GM21619 (cell line): ENCODE data around the gene OR1K1.
"Not testable (repeated sequence)": the region's sequence is repeated elsewhere in the genome, so short reads cannot be mapped to it uniquely, and the experiment has no call there.

Experiments used
- ATAC-seq: cut with Tn5 transposase; IDR thresholded peaks from one replicate; pipeline ENCODE4 v1.9.1; 2021; ENCODE audit not compliant: unreplicated experiment

Gene OR1K1, protein sequence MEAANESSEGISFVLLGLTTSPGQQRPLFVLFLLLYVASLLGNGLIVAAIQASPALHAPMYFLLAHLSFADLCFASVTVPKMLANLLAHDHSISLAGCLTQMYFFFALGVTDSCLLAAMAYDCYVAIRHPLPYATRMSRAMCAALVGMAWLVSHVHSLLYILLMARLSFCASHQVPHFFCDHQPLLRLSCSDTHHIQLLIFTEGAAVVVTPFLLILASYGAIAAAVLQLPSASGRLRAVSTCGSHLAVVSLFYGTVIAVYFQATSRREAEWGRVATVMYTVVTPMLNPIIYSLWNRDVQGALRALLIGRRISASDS

DNA sequence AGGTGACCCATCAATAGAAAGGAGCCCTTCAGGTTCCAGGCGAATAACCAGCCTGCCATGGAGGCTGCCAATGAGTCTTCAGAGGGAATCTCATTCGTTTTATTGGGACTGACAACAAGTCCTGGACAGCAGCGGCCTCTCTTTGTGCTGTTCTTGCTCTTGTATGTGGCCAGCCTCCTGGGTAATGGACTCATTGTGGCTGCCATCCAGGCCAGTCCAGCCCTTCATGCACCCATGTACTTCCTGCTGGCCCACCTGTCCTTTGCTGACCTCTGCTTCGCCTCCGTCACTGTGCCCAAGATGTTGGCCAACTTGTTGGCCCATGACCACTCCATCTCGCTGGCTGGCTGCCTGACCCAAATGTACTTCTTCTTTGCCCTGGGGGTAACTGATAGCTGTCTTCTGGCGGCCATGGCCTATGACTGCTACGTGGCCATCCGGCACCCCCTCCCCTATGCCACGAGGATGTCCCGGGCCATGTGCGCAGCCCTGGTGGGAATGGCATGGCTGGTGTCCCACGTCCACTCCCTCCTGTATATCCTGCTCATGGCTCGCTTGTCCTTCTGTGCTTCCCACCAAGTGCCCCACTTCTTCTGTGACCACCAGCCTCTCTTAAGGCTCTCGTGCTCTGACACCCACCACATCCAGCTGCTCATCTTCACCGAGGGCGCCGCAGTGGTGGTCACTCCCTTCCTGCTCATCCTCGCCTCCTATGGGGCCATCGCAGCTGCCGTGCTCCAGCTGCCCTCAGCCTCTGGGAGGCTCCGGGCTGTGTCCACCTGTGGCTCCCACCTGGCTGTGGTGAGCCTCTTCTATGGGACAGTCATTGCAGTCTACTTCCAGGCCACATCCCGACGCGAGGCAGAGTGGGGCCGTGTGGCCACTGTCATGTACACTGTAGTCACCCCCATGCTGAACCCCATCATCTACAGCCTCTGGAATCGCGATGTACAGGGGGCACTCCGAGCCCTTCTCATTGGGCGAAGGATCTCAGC, at the start of gene OR1K1:
OR1K1 (plus strand) TSS at position 58 of the 995 bp plus-strand sequence; CDS start at position 58, 0 bp downstream.
- ATAC-seq, result no peak

DNA sequence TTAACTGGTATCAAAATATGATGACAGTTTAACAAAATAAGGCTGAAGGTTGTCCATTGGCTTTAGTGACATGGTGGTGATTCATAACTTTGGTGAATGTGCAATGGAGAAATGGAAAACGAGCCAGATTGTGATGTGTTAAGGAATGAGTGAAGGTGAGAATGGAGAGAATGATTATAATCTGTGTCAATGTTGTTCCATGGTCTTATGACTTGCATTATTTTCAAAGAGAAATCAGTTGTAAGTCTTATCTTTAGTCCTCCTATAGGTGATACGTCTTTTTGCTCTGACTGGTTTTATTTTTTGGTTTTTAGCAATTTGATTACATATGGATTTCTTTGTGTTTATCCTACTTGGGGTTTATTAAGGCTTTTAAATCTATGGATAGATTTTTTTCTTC, 45.1 kb upstream of the OR1K1 start:
- no peak for ATAC-seq

DNA sequence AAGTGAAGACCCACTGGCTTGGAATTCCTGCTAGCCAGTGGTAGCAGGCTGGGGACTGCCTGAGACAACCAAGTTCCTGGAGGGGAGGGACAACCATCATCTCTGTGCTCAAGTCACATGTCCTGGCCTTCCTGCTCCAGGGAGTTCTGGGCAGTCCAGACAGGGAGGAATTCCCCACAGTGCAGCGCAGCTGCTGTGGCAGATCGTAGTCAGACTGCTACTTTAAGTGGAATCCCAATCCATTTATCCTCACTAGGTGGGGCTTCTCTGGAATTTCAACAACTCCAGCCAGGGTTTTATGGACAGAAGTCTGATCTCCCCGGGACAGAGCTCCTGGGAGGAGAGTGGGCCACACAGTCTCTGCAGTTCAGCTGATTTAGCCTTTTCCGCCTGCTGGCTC, 32.1 kb upstream of the OR1K1 start:
- no peak for ATAC-seq

DNA sequence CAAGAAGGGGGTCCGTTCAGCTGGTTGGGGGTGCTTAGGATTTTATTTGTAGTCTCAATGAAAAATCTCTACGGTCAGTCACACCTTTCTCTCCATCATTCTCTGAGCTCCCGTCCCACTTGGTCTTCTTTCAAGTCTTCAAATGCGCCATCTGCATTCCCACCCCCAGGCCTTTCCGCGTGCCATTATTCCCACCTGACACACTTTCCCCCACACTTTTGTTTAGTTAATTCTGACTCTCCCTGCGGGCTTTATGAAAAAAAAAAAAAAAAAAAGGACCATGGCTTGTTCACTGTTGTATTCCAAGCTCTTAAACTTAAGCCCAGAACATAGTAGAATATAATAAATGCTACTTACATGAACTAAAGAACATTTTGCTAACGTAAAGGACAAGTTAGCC, 22.9 kb upstream of the OR1K1 start:
- ATAC-seq, result no peak

DNA sequence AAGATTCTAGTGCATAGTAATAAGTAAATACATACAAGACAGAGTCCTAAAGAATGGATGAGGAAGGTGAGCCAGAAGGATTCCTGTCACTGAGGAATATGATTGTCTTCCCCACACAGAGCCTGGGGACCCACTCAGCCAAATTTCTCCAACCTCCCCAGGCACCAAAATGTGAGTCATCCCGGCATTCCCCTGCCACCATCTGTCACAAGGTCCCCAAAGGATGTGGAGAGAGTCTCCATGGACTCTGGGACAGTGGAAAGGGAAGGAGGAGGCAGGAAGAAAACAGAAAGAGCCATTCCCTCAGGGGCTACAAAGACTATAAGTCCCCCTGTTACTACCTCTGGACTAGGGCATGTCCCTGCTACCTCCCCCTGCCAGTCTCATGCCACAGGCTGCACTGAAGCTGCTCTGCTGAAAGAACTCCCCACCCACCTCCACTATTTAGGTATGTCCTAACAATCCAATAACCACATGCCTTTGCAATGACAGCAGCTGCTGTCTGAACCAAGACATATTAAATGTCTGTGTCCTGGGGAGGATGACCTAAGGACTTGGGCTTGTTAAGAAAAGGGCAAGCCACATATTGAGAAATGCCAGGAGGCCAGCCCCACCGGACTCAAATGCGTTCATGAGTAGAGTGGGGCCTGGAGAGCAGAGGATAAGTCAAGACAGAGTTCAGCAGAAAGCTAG, 21.8 kb upstream of the OR1K1 start:
- ATAC-seq, result no peak

DNA sequence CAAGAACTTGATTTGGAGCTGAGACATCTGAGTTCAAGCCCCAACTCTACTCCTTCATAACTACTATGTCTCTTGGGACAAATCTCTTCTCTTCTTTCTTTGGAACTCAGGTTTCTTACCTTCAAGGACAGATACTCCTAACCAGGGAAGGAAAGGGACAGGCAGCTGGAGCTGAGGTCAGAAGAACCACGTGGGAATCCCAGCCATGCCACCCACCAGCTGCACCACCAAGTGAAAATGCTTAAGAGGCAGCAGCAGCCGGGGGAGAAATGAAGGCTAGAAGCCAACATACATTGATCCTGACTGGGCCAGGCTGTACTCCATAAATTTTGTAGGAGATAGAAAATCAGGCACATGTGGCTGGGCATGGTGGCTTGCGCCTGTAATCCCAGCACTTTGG, 20.7 kb upstream of the OR1K1 start:
- ATAC-seq, result no peak

DNA sequence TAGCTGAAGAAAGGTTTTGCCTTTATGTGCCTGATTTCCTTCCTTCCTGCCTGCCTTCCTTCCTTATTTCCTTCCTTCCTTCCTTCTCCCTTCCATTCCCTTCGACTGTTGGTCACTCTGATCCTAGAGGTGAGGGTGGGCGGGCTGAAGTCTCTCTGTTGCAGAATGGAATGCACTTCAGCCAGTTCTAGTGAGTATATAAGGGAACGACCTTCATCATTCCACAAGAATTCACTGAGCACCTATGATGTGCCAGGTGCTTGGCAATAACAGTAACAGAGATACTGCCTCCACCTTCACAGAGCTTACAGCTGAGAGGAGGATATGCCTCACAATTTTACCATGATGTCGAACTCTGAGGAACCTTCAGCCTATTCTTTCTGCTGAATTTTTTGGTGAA, 19.9 kb upstream of the OR1K1 start:
- ATAC-seq, result no peak

DNA sequence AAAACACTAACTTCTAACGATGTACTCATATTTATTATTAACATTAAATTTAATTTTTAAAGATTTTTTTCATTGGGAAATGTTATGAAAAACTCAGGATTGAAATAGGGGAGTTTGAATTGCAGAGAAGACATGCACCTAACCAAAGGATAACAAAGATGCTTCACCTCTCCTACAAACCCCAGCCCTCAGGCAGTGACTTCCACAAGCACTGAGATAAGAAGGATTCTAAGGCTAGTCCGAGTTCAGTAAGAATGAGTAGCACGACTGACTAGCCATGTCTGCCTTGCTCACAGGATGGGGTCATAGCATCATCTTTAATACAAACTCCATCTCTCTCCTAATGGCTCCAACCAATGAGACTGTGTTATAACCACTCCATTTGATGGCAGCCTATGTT, 18.3 kb upstream of the OR1K1 start:
- no peak for ATAC-seq

DNA sequence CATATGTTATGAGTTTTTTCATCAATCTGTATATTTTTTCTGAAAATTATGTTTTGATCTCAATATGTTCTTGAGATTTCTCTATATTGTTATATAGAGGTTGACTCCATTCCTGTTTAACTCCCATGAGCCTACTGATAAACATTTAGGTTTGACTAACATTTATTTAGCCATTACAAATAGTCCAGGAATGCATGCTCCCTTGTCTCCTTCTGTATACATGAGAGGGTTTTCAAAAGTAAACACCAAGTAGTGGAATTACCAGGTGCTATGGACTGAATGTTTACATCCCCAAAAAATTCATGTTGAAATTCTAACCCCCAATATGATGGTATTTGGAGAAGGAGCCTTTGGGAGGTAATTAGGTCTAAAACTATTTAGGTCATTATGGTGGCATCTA, 14.7 kb upstream of the OR1K1 start:
- no peak for ATAC-seq

DNA sequence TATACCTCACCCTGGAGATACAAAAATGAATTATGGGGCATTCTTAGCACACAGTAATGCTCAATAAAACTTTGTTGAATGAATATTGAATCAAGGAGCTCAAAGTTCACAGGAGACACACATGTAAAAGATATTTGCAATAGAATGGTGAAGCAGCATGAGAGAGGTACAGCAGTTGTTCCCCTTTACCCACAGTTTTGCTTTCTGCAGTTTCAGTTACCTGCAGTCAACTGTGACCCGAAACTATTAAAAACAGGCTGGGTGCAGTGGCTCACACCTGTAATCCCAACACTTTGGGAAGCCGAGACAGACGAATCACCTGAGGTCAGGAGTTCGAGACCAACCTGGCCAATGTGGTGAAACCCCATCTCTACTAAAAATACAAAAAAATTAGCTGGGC, 13.6 kb upstream of the OR1K1 start:
- ATAC-seq, result no peak

DNA sequence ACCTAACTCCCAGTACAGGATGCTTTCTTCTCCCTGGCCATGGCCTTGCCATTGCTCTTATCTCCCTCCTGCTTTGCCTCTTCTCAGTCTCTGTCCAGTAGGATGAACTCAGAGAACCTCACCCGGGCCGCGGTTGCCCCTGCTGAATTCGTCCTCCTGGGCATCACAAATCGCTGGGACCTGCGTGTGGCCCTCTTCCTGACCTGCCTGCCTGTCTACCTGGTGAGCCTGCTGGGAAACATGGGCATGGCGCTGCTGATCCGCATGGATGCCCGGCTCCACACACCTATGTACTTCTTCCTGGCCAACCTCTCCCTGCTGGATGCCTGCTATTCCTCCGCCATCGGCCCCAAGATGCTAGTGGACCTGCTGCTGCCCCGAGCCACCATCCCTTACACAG, 11.1 kb upstream of the OR1K1 start, which contains the start of gene OR5C1:
OR5C1 (plus strand) TSS at position 103 of the 400 bp plus-strand sequence; CDS start at position 103, 0 bp downstream.
- ATAC-seq, result no peak

DNA sequence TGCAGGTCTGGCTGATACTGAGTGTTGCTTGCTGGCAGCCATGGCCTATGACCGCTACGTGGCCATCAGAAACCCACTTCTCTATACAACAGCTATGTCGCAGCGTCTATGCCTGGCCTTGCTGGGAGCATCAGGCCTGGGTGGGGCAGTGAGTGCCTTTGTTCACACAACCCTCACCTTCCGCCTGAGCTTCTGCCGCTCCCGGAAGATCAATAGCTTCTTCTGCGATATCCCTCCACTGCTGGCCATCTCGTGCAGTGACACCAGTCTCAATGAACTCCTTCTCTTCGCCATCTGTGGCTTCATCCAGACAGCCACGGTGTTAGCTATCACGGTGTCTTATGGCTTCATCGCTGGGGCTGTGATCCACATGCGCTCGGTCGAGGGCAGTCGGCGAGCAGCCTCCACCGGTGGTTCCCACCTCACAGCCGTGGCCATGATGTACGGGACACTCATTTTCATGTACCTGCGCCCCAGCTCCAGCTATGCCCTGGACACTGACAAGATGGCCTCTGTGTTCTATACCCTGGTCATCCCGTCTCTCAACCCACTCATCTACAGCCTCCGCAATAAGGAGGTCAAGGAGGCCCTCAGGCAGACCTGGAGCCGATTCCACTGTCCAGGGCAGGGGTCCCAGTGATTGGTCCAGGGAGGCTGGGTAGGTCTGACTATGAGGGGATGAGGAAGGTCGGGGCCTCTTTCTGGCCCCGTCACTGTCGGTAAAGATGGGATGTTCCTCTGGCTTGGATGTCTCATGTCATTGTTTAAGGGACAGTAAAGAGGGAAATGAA, 10.5 kb upstream of the OR1K1 start:
- no peak for ATAC-seq

DNA sequence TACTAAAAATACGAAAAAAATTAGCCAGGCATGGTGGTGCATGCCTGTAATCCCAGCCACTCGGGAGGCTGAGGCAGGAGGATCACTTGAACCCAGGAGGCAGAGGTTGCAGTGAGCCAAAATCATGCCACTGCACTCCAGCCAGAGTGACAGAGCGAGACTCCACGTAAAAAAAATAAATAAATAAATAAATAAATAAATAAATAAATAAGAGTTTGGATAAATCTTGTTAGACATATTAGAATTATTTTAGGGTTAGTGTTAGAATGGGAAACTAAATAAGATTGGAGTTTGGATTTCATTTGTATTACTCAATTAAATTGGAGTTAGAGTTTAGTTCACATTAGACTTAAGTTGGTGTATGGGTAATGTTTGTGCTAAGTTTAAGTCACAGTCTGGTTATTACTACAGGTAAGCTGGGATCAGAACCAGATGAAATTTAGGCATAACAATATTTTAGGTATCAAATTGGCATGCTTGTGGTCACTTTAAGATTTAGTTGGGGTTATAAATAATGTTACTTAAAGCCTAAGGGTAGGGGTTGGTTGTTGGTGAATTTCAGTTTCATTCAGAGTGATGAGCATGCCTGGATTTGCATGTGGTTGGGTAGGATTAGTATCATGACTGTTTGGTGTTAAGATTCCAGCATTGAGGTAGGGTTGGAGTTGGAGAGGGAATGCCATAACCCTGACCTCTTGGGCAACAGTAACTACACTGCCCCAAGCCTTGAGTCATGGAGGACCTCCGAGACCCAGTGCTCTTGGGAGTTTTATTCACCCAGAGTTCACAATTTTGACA, 7.9 kb upstream of the OR1K1 start:
- no peak for ATAC-seq

DNA sequence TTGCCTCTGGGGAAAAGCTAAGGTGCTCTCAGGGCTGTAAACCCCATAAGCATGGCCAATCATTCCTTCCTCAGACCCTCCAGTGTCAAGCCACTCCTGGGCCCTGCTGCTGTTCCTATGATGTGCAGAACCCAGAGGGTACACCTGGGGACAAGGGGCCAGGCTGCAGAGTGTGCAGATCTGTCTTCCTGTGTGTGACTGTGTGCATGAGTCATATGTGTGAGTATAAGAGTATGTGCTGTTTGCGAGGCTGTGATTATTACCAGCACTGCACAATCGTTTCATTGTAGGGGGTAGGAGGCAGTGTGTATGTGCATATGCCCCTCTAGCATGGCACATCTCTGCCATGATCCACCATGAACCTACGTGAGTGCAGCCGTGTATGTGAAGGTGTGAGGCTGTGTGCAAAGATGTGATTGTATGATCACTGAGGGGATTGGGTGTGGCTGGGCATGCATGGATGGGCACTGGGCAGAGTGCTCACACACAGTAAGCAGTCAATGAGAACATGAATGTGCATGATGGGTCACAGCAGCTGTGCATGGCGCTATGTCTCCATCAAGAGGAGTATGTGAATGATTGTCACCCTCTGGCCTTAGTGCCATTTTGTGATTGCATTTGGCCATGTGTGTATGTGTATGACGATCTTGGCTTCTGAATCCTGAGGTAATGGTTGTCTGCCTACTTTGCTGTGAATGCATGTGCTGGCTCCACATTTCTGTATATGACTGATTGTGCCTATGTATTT, 2.4 kb upstream of the OR1K1 start:
- no peak for ATAC-seq

DNA sequence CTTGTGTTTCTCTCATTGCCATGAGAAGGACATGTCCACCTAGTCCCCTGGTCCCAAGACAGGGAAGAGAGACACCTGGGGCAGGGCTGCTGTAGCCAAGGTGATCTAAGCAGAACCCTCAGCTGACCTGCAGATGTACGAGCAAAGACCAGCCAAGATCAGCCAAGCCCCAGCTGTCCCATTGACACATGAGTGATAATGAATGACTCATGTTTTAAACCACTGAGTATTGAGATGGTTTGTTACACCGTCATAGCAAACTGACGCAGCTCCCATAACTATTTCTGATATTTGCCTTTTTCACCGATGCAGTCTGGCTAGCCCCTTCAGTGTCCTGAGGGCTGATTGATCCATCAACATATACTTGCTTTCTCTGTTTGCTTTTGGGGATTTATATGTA, 6.7 kb downstream of the OR1K1 start:
- ATAC-seq, result no peak

DNA sequence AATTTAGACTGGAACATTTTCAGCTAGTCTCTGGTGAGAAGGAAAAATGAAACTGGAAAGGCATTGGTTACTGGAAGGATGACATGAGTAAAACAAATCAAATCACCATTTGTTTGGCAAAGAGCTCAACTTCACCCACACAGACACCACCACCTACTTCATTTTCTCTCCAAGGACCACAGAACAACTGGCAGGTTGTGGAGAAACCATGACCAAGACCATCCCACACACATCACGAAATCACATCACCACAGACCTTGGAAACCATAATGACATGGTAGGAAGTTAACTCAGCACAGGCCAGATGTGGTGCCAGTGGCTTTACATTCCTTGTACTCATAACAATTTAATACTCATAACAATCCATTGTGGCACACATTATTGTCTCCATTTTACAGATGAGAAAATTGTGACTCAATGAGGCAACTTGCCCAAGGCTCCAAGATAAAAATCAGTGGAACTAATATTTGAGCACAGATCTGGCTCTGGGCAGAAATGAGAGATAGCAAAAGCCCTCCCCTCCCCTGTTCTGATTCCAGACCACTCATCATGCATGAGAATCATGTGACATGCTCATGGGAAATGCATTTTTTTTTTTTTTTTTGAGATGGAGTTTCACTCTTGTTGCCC, 7.5 kb downstream of the OR1K1 start:
- ATAC-seq, result no peak

DNA sequence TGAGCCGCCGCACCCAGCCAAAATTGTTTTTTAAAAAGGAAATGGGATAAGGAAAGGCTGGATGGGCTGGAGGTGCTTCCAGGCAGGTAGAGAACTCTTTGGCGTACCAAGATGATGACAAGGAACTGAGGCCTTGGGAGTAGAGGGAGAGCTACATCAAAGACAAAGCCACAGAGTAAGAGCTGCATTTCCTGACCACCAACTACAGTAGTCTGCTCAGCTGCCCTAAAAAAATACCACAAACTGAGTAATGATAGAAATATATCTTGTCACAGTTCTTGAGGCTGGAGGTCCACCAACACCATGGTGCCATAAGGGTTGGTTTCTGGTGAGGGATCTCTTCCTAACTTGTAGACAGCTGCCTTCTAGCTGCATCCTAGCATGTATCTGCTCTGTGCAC, 8.2 kb downstream of the OR1K1 start:
- no peak for ATAC-seq

DNA sequence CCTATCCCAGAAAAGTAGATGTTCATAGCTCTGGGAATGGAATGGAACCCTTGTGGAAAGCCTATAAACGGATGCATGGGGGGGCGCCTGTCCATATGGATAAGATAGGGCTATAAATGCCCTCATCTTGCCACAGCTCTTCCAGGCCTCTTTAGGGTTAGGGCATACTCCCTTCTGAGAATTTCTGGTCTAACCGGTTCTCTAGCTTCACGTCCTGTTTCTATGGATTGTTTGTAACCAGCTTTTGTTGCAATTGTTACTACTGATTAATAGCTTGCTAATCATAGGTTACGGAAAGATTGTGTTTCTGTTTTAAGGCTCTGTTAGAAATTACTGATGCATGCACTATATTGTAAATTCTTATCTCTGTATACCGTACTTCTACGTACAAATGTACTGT, 9.3 kb downstream of the OR1K1 start:
- ATAC-seq, result not testable (repeated sequence)
